ENCODE results near the gene VDAC1.
"Not testable (repeated sequence)": the region's sequence is repeated elsewhere in the genome, so short reads cannot be mapped to it uniquely, and the experiment has no call there.

Gene VDAC1

DNA sequence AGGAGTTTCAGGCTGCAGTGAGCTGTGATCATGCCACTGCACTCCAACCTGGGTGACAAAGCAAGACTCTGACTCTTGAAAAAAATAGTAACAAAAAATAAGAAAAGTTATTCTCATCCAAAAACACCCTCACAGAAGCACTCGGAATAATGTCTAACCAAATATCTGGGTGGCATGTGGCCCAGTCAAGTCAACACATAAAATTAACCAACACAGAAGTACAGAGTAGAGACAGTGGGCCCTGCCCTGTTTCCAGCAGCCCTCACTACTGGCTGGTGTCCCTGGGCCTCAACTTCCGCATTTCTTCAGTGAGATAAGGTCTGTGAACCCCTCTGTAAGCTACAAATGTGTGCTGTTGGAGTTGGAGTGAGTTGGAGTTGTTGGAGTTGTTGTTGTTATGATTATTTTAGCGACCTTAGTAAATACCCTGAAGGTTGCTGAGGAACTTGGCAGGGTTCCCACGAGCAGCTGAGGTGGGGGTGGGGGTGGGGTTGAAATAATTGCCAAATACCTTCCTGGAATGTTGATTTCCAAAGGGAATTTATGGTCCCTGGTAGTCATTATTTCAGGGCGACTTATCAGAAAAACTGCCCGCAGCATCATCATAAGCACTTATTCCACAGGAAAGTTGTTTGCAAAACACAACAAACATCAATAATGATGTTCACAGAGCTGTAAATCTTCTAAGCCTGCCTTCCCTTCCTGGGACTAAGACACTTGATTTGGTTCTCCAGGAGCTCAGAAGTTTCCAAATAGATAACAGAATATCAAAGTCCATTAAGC is 66.5 kb downstream of the VDAC1 start:
- no peak for DNase-seq

GRCh38 chr5:133937628-133938027 is 67.1 kb downstream of the VDAC1 start:
- DNase-seq, result not testable (repeated sequence)

DNA sequence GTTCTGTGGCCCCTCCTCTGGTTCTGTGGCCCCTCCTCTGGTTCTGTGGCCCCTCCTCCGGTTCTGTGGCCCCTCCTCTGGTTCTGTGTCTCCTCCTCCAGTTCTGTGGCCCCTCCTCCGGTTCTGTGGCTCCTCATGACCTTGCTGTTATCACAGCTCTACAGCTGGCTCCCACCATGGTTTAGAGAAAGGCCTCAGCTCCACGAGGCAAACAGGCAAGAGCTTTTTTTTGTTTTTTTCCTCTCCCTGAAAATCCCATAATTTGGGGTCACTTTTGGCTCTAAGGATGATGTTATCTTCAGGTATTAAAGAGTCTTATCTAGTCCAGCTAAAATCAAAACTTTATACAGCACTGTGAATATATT is 68.1 kb downstream of the VDAC1 start:
- no peak for DNase-seq

DNA sequence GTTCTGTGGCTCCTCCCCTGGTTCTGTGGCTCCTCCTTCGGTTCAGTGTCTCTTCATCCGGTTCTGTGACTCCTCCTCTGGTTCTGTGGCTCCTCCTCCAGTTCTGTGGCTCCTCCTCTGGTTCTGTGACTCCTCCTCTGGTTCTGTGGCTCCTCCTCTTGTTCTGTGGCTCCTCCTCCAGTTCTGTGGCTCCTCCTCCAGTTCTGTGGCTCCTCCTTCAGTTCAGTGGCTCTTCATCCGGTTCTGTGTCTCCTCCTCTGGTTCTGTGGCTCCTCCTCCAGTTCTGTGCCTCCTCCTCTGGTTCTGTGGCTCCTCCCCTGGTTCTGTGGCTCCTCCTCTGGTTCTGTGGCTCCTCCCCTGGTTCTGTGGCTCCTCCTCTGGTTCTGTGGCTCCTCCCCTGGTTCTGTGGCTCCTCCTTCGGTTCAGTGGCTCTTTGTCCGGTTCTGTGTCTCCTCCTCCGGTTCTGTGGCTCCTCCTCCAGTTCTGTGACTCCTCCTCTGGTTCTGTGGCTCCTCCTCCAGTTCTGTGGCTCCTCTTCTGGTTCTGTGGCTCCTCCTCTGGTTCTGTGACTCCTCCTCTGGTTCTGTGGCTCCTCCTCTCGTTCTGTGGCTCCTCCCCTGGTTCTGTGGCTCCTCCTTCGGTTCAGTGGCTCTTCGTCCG is 68.7 kb downstream of the VDAC1 start:
- not testable (repeated sequence) for DNase-seq

- DNase-seq, result no peak
These were observed 69.2 kb downstream of the VDAC1 start for GRCh38 chr5:133935667-133935940.

DNA sequence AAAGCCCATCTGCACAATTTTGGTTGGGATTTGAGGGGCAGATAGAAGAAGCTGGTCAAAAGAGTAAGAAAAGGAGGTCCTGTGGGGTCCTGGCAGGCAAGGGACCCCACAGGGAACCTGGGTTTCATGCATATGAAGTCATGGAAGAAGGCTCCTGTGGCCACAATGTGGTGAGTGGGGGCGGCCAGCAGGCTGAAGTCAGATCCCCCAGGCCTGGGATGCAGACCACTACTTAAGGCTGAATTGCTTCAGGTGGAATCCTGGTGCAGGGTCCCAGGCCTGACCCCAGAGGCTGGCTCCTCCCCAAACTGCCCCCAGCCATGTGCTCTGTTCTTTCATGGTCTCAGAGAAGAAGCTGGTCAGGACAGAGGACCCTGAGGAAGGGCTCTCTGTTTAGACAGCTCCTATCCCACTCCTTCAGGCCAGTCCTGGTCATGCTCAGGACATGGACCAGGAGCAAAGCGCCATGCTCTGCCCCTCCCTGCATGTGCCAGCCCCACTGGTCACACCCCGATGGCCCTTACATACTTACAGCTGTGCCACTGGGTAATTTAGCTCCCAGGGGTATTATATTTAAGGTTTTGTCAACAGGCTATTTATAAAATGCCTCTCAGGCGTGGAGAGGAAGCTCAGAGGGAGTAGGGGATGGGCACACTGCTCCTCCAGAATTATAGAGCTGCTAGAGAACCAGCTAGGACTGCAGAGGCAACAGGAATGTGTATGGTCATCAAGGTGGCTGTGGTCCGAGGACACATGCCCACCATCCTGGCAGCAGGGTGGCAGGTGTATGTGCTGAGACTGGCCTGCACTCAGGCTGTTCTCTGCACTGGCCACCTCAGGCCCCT is 69.7 kb downstream of the VDAC1 start:
- no peak for DNase-seq

DNA sequence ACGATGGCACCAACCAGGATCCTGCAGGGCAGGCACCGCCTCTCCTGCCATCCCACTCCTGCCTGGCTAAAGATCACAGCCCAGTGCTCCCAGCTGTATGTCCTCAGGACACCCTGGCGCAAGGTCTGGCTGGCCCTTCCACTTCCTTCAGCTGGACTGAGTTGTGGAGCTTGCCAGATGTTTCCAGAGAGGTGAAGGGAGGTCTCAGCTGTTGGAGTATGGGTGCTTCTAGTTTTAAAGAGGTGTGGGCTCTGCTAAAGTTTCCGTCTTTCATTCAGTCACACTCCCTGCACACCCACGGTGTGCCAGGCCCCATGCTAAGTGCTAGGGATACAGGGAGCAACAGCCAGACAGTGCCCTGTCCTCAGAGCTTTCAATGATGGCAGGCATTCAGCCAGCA is 70.5 kb downstream of the VDAC1 start:
- no peak for DNase-seq

GRCh38 chr5:133933670-133934295 is 71.0 kb downstream of the VDAC1 start:
- DNase-seq, result no peak

DNA sequence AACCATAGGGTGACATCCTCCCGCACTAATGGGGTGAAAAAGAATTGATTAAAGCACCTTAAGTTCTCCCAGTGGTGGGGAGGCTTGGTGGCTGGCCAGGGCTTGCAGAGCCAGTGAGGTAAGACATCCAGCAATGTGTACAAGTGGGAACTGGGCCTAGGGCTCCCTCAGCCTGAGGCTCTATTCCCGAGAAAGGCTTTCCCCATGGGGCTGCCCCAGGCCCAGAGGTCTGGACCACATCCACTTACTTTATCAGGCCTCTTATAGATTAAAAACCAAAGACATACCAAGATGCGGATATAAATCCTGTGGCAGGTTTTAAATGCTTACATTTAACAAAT is 71.6 kb downstream of the VDAC1 start:
- no peak for DNase-seq

GRCh38 chr5:133932441-133933168 is 72.2 kb downstream of the VDAC1 start:
- no peak for DNase-seq

DNA sequence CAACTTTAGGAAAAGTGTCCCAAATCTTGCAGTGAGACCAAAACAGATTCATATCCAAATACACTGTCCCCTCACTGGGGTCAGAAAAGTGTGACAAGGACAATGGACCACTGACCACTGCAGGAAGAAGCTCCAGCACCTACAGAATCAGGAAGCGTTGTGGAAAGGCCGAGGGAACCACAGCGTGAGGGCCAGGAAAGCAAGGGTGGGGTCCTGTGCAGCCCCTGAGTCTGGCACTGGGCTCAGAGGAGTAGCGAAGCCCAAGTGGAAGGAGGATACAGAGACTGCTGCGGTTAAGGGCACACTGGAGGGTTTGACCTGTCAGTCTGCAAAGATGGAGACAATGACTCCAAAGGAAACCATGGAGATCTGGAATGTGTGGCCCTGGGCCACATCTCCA is 73.2 kb downstream of the VDAC1 start:
- DNase-seq, result no peak

- no peak for DNase-seq
These were observed 74.0 kb downstream of the VDAC1 start for GRCh38 chr5:133930813-133931090.

DNA sequence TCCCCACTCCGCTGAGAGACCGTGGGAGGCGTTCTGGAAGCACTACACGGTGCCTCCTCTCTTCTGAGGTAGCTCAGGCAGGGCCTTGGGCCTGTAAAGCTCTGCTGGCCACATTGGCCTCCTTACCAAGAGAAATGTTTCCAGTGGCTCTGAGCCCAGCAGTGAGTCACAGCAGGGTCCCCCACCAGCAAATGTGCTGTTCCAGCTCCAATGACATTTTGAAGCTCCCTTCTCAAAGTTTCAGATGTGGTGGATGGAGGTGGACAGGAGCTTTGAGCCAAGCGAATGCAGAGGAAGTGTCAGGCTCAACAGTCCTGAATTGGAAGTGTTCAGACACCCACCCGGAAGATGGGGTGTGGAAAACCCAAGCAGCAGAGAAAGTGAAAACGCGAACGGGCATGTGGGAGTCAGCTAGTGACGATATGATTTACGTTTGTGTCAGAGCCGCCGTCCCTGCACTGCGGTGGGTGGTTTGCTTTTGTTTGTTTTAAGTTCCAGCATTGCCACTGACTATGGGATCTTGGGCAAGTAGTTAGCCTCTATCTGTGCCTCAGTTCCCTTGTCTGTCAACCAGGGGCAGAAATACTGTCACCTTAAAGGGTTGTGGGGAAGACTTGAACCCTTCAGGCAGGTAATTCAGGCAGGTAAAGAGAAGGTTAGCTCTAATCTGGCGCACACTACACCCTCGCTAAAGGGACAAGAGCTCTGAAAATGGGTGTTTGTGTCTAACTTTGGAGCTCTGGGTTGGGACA is 74.5 kb downstream of the VDAC1 start:
- peak in 5 of 6 experiments; percentile 12 to 58 (median 17) for DNase-seq

GRCh38 chr5:133928587-133929393 is 76.0 kb downstream of the VDAC1 start:
- no peak for DNase-seq

DNA sequence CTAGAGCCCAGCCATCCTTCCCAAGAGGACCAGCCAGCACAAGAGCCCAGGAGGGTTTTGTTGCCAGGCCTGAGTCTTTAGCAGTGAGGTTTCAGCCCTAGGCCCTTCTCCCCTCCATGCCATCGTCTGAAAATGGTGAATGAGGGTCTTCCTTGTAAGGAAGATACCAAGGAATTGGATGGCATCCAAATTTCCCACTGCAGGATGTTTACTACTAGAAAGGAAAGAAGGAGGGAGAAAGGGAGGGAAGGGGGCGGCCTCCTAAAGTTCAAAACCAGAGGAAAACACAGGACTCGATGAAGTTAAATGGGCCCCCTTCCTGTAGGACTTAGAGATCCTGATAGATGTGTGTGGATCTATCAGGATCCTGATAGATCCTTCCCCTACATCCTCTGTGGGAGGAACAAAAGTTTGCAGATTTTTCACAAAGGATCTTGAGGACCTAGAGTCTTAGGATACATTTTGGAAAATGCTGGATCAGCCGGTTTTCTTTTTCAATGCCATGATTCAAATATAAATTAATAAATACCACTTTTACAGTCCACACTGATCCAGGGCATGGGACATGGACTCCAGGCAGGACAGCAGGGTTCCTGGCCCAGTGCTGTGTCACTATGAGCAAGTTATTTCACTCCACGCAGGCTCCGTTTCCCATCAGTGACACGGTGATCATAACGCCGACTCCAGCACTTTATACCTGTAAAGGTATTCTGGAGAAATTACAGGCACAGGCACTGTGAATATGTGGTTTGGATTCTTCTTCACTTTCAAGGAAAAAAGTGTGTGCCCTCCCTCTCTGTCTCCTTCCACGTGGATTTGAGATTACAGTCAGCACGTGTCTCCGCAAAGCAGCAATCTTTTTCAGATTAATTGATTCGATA is 77.2 kb downstream of the VDAC1 start:
- DNase-seq, result no peak

DNA sequence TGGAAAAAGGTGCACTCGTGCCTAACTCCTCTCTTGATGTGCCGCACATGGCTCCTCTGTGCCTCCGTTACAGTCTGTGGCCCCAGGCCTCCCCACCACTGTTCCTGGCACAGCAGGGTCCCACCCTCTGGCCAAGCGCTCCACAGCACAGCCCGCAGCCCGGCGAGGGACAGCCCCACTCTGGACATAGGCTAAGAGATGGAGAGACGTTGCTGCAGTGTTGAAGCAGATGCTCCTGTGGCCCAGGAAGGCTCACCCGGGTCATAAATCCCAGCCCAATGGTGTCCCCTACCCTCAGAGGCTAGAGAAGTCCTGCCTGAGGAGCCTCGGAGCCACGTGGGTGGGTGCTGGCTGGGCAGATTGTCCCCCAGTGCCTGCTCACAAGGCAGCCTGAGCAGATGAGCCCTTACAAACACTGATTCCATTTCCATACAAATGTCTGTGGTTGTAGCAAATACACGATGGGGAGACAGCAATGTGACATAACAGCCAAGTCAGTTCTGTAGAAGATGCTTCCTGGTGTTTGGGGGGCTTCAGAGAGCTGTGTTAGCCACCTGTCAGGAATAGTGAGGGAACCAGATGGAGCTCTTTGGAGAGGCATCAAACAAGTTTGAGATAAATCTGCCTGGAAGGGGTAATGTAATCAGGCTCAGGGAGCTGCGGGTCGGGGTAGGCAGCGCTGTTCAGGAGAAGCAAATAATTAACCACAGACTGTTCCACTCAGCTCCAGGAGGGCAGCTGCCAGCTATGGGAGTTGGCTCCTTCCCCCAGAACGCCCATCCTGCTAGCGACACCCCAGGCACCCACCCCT is 78.1 kb downstream of the VDAC1 start:
- DNase-seq, result no peak

GRCh38 chr5:133925866-133926488 is 78.8 kb downstream of the VDAC1 start:
- no peak for DNase-seq

- DNase-seq, result no peak
These were observed 79.5 kb downstream of the VDAC1 start for GRCh38 chr5:133925269-133925668.

All from stimulated activated naive CD4-positive, alpha-beta T cell (primary cell).